Chondrocyte (in vitro differentiated cells): ENCODE measurements around the gene MFSD6. TPM values are rescaled to one million over a fixed set of nuclear protein-coding genes. Genes with fewer than 3 reads are reported as not detected.
"Not testable (repeated sequence)": the region's sequence is repeated elsewhere in the genome, so short reads cannot be mapped to it uniquely, and the experiment has no call there.

Experiments
- DNase-seq: peaks from one replicate; pipeline ENCODE4 v3.0.0; 2021; ENCODE audit warnings: mixed read lengths, low spot score
- H3K27ac Mint-ChIP-seq: one replicate; pipeline ENCODE4 v1.8.0; 2021; ENCODE audit warnings: mild to moderate bottlenecking, moderate library complexity, mixed read lengths; ENCODE audit not compliant: unreplicated experiment
- H3K27me3 Mint-ChIP-seq: 2 replicates; pipeline ENCODE4 v1.8.0; 2021; ENCODE audit warnings: low read depth, mixed read lengths
- H3K36me3 Mint-ChIP-seq: 2 replicates; pipeline ENCODE4 v1.8.0; 2021; ENCODE audit warnings: low read depth, mixed read lengths
- H3K4me1 Mint-ChIP-seq: 2 replicates; pipeline ENCODE4 v1.8.0; 2021; ENCODE audit warnings: low read depth, mild to moderate bottlenecking, mixed read lengths
- H3K4me3 Mint-ChIP-seq: one replicate; pipeline ENCODE4 v1.8.0; 2021; ENCODE audit warnings: mild to moderate bottlenecking, moderate library complexity, mixed read lengths; ENCODE audit not compliant: unreplicated experiment
- H3K9me3 Mint-ChIP-seq: 2 replicates; pipeline ENCODE4 v1.8.0; 2021; ENCODE audit warnings: low read depth, mixed read lengths
- CTCF ChIP-seq: fragments of 200-600 bp; sonication (generic); IDR thresholded peaks from 2 replicates; pipeline ENCODE4 v1.5.0; 2021; ENCODE audit warnings: antibody characterized with exemption, mild to moderate bottlenecking, moderate library complexity
- total RNA-seq: library from RNA; stranded (reverse); gene quantifications from 3 replicates; pipeline ENCODE4 v1.2.1, GENCODE V29; 2021

The MFSD6 gene
- total RNA-seq, 1 donor from 2014 or later, result 8.4 TPM

DNA sequence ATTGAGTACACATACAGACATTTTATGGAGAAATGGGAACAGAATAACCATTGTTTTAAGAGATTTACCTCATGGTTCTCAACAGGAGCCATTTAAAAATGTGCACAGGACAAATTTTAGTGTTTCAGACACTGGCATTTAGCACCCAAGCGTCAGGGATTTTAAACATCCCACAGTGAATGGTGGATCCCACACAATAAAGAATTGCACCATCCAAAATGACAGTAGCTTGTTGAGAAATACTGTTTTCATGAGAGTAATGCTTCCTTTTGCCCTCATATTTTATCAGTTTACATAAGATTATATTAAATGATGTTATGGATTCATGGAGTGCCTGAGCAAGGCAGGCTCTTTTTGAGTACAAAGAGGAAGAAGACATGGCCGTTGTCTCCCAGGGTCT is 54.0 kb downstream of the MFSD6 start:
- H3K27me3 Mint-ChIP-seq, result no peaks in the 10 kb centered on the region
- H3K27ac Mint-ChIP-seq, result no peak overlapping the region
- no peak overlapping the region for H3K4me3 Mint-ChIP-seq
- peaks cover 2% of the 10 kb centered on the region for H3K36me3 Mint-ChIP-seq
- DNase-seq, result no peak
- H3K9me3 Mint-ChIP-seq, result no peaks in the 10 kb centered on the region
- TF ChIP-seq CTCF, result no peak
- H3K4me1 Mint-ChIP-seq, result peaks cover 9% of the 10 kb centered on the region

DNA sequence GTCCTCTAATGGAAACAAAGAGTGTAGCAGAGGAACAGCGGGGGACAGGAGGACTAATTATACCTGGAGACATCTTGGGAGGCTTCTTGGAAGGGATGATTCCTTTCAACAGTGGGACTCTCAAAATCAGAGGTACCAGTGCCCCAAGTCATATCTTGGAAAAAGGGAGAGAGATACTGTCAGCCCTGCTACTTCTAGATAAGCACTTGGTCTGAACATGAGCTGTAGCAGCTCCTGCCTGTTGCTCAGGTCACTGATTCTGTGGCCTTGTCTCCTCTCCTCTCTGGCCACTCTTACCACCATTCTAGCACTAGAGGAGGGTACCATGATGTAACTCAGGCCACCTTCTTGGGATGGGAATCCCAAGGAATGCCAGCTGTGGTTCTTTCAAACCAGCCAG is 54.5 kb downstream of the MFSD6 start:
- Mint-ChIP-seq H3K27ac (no peak overlapping the region), H3K9me3 (no peaks in the 10 kb centered on the region), H3K36me3 (peaks cover 2% of the 10 kb centered on the region), H3K4me1 (peaks cover 13% of the 10 kb centered on the region), H3K27me3 (no peaks in the 10 kb centered on the region), H3K4me3 (no peak overlapping the region)
- DNase-seq, result no peak
- no peak for TF ChIP-seq CTCF

- Mint-ChIP-seq H3K36me3 (no peaks in the 10 kb centered on the region), H3K4me1 (peaks cover 37% of the 10 kb centered on the region), H3K9me3 (no peaks in the 10 kb centered on the region), H3K4me3 (no peak overlapping the region), H3K27ac (no peak overlapping the region), H3K27me3 (no peaks in the 10 kb centered on the region)
- DNase-seq, result no peak
- TF ChIP-seq CTCF, result no peak
These were observed 56.9 kb downstream of the MFSD6 start for GRCh38 chr2:190465060-190465459.

DNA sequence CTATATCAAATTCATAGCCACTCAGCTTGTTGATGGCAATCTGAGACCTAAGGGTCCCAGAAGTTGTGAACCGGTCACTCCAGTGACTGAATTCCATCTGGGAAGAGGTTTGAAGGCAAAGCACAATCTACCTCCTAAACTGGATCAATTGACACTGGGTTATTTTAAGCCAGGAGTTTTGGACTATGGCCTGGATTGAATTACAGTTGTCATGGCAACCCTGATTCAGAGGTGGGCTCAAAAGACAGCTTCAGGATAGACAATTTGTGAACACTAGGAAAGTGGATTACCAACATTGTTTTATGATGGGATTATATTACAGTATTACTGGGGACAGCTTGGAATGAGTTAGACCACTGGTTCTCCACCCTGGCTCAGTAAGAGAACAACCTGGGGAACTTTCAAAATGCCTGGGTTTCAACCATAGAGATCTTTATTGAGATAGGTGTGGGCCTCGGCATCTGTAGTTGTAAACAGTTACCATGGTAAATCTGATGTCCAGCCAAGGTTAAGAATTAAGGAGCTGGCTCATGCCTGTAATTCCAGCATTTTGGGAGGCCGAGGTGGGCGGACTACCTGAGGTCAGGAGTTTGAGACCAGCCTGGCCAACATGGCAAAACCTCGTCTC is 58.8 kb downstream of the MFSD6 start:
- no peak for TF ChIP-seq CTCF
- Mint-ChIP-seq H3K36me3 (no peaks in the 10 kb centered on the region), H3K4me1 (peaks cover 41% of the 10 kb centered on the region), H3K4me3 (no peak overlapping the region), H3K27ac (peak overlapping the region; percentile 84), H3K27me3 (no peaks in the 10 kb centered on the region), H3K9me3 (no peaks in the 10 kb centered on the region)
- no peak for DNase-seq

DNA sequence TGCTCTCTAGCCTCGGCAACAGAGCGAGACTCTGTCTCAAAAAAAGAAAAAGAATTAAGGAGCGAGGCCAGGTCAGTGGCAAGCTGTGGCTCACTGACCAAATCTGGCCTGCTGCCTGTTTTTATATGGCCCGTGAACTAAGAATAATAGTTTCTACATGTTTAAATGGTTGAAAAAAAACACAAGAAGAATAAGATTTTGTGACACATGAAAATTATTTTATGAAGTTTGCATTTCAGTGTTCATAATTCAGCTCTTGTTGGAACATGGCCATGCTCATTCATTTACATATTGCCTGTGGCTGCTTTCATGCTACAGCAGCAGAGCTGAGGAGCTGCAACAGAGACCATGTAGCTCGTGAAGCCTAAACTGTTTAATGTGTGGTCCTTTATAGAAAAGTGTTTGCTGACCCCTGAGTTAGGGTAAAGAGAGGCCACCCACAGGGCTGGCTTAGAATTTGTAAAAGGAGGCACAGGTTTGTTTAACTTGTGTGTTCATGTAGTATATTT is 59.5 kb downstream of the MFSD6 start:
- Mint-ChIP-seq H3K9me3 (peaks cover 4% of the 10 kb centered on the region), H3K36me3 (peaks cover 2% of the 10 kb centered on the region), H3K27ac (peak overlapping the region; percentile 88), H3K27me3 (no peaks in the 10 kb centered on the region), H3K4me1 (peaks cover 41% of the 10 kb centered on the region), H3K4me3 (peak overlapping the region; percentile 22)
- TF ChIP-seq CTCF, result no peak
- DNase-seq, result no peak

DNA sequence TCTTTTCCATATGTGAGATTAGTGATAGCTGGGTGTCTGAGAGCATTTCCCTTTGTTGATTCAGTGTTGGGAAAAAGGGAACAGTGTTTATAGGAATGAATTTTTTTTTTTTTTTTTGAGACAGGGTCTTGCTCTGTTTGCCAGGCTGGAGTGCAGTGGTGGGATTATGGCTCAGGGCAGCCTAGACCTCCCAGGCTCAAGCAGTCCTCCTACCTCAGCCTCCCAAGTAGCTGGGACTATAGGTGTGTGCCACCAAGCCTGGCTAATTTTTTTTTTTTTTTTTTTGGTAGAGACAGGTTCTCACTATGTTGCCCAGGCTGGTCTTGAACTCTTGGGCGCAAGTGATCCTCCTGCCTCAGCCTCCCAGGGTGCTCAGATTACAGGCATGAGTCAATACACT is 60.2 kb downstream of the MFSD6 start:
- H3K4me1 Mint-ChIP-seq, result peaks cover 41% of the 10 kb centered on the region
- H3K4me3 Mint-ChIP-seq, DNase-seq, H3K9me3 Mint-ChIP-seq, H3K27me3 Mint-ChIP-seq, H3K36me3 Mint-ChIP-seq: not testable (repeated sequence)
- H3K27ac Mint-ChIP-seq, result peak overlapping the region; percentile 88
